ENCODE measurements around the gene STK39. TPM values are rescaled to one million over a fixed set of nuclear protein-coding genes. Genes with fewer than 3 reads are reported as not detected.

The STK39 gene
- total and polyA plus RNA-seq, 9 of the 15 experiments (the other 6 are each of a cell fraction or from before 2014, with no cell fraction given) = 0.19 to 0.76 (median 0.51) TPM

GRCh38 chr2:168049609-168050008, 197.8 kb downstream of the STK39 start (continued):
- TF ChIP-seq, protein P1, sequence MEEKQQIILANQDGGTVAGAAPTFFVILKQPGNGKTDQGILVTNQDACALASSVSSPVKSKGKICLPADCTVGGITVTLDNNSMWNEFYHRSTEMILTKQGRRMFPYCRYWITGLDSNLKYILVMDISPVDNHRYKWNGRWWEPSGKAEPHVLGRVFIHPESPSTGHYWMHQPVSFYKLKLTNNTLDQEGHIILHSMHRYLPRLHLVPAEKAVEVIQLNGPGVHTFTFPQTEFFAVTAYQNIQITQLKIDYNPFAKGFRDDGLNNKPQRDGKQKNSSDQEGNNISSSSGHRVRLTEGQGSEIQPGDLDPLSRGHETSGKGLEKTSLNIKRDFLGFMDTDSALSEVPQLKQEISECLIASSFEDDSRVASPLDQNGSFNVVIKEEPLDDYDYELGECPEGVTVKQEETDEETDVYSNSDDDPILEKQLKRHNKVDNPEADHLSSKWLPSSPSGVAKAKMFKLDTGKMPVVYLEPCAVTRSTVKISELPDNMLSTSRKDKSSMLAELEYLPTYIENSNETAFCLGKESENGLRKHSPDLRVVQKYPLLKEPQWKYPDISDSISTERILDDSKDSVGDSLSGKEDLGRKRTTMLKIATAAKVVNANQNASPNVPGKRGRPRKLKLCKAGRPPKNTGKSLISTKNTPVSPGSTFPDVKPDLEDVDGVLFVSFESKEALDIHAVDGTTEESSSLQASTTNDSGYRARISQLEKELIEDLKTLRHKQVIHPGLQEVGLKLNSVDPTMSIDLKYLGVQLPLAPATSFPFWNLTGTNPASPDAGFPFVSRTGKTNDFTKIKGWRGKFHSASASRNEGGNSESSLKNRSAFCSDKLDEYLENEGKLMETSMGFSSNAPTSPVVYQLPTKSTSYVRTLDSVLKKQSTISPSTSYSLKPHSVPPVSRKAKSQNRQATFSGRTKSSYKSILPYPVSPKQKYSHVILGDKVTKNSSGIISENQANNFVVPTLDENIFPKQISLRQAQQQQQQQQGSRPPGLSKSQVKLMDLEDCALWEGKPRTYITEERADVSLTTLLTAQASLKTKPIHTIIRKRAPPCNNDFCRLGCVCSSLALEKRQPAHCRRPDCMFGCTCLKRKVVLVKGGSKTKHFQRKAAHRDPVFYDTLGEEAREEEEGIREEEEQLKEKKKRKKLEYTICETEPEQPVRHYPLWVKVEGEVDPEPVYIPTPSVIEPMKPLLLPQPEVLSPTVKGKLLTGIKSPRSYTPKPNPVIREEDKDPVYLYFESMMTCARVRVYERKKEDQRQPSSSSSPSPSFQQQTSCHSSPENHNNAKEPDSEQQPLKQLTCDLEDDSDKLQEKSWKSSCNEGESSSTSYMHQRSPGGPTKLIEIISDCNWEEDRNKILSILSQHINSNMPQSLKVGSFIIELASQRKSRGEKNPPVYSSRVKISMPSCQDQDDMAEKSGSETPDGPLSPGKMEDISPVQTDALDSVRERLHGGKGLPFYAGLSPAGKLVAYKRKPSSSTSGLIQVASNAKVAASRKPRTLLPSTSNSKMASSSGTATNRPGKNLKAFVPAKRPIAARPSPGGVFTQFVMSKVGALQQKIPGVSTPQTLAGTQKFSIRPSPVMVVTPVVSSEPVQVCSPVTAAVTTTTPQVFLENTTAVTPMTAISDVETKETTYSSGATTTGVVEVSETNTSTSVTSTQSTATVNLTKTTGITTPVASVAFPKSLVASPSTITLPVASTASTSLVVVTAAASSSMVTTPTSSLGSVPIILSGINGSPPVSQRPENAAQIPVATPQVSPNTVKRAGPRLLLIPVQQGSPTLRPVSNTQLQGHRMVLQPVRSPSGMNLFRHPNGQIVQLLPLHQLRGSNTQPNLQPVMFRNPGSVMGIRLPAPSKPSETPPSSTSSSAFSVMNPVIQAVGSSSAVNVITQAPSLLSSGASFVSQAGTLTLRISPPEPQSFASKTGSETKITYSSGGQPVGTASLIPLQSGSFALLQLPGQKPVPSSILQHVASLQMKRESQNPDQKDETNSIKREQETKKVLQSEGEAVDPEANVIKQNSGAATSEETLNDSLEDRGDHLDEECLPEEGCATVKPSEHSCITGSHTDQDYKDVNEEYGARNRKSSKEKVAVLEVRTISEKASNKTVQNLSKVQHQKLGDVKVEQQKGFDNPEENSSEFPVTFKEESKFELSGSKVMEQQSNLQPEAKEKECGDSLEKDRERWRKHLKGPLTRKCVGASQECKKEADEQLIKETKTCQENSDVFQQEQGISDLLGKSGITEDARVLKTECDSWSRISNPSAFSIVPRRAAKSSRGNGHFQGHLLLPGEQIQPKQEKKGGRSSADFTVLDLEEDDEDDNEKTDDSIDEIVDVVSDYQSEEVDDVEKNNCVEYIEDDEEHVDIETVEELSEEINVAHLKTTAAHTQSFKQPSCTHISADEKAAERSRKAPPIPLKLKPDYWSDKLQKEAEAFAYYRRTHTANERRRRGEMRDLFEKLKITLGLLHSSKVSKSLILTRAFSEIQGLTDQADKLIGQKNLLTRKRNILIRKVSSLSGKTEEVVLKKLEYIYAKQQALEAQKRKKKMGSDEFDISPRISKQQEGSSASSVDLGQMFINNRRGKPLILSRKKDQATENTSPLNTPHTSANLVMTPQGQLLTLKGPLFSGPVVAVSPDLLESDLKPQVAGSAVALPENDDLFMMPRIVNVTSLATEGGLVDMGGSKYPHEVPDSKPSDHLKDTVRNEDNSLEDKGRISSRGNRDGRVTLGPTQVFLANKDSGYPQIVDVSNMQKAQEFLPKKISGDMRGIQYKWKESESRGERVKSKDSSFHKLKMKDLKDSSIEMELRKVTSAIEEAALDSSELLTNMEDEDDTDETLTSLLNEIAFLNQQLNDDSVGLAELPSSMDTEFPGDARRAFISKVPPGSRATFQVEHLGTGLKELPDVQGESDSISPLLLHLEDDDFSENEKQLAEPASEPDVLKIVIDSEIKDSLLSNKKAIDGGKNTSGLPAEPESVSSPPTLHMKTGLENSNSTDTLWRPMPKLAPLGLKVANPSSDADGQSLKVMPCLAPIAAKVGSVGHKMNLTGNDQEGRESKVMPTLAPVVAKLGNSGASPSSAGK (IDR thresholded peaks at IDR 0.05) = no peak

All from K562 (cell line).